Ramos (cell line): Measurements from ENCODE around the gene CYP2S1.
"Not testable (repeated sequence)": the region's sequence is repeated elsewhere in the genome, so short reads cannot be mapped to it uniquely, and the experiment has no call there.

ENCODE experiments used
- in situ Hi-C: fragments of 300-500 bp; cut with MboI; formaldehyde crosslinking; loops from one replicate; pipeline ENCODE4 v1.14.3; 2022; ENCODE audit warnings: low sequenced_read_pairs; ENCODE audit not compliant: unreplicated experiment

Gene CYP2S1

GRCh38 chr19:41223431-41224234 lies 30.6 kb downstream of the CYP2S1 start:
- in situ Hi-C loops = no loop called here

DNA sequence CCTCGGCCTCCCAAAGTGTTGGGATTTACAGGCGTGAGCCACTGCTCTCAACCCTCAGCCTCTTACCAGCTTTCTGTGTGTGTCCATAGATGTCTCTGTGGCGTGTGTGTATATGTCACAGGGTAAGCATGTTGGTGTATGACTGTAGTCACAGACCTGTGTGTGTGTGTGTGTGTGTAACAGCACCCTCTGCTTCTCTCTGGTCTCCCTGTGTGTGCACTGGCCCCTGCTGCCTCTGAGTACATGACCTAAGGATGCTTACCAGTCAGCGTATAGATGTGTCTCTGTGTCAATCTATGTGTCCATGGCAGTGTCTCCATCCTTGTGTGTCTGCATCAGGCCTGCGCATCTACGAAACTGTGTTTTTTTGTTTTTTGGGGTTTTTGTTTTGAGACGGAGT lies 31.6 kb downstream of the CYP2S1 start:
- in situ Hi-C loops = no loop called here

DNA sequence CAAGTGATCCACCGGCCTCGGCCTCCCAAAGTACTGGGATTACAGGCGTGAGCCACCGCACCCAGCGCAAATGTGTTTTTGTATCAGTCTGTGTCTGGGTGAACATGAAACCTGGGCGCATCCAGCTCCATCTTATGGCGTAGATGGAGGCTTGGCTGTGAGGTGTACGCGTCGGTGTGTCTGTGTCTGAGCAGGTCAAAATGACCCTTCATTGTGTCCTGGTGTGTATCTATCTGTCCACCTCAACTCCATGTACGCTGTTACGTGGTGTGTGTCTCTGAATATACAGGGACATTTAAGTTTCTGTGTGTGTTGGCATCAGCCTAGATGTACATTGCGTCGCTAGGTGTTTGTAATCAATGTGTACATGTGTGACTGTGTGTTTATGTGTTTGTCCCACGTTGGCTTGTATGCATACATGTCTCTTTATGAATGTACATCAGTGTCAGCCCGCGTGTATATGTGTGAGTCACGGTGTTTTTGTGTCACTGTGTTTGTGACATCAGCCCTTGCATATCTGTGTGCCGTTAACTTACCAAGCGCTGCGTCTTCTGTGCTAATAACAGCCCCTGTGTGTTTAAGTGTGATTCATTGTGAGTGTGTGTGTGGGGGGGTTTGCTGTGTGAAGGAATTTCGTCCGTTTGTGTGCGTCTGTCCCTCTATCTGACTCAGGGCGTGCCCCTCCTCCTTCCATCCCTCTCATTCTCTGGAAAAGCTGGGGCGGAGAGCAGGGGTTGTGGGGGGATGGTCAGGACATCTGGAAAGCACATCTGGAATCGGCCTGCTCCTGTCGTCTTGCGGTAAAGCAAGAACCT lies 32.4 kb downstream of the CYP2S1 start:
- in situ Hi-C loops = no loop called here

GRCh38 chr19:41226053-41226873 lies 33.2 kb downstream of the CYP2S1 start:
- in situ Hi-C loops = no loop called here

GRCh38 chr19:41226874-41227390 lies 33.9 kb downstream of the CYP2S1 start:
- in situ Hi-C loops = no loop called here

DNA sequence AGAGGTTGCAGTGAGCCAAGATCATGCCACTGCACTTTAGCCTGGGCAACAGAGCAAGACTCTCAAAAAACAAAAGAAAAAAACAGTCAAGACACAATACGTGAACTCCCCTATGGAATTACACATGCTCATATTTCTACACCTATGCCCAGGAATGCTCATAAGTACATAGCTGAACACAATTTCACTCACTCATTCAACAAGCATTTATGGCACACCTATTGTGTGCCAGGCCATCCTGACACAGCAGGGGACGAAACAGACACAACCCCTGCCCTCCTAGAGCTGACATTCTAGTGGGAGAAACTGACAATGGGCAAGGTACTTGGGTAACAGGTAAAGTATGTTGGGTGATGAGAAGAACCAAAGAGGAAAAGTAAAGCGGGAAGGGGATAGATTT lies 35.5 kb downstream of the CYP2S1 start:
- in situ Hi-C loops = no loop called here

GRCh38 chr19:41229338-41229737 lies 36.3 kb downstream of the CYP2S1 start:
- in situ Hi-C loops = not testable (repeated sequence)

- in situ Hi-C loops = no loop called here
Measured at GRCh38 chr19:41230067-41230857, 37.2 kb downstream of the CYP2S1 start.

DNA sequence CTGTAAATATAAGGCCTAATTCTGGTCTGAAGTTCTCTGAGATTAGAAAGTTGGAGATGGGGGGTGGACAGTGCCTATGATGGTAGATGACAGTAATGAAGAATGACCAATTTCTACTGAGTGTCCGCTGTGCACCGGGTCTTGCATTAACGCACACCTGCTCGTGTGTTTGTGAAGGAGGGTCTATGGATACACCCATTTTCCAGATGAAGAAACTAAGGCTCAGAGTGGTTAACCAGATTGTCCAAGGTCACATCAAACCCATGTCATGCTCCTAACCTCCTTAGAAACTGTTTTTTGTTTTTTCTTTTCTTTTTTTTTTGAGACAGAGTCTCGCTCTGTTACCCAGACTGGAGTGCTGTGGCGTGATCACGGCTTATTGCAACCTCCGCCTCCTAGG lies 39.7 kb downstream of the CYP2S1 start:
- in situ Hi-C loops = no loop called here

GRCh38 chr19:41233748-41234240 lies 40.8 kb downstream of the CYP2S1 start:
- in situ Hi-C loops = no loop called here

DNA sequence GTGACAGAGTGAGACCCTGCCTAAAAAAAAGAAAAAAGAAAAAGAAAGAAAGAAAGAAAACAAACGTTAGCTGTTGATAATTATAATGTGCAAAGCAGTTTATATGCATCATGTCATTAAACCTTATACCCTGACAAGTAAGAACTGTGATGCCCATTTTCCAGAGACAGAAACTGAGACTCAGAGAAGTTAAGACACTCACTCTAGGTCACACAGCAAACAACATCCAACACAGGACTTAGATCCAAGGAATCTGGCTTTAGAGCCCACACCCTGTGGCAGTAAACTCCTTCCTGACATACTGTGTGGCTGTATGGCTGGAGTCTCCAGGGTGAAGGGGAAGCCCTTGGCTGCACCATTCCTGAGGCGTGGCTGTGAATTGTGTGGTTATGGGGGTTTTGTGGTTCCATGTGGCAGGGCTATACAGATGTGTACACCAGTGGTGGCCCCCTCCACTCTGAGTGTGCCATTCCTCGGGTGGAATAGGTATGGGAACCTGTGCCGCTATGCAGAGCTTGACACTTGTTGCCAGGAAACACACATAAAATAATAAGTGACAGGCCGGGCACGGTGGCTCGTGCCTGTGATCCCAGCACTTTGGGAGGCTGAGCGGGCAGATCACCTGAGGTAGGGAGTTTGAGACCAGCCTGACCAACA lies 41.6 kb downstream of the CYP2S1 start:
- in situ Hi-C loops = no loop called here

DNA sequence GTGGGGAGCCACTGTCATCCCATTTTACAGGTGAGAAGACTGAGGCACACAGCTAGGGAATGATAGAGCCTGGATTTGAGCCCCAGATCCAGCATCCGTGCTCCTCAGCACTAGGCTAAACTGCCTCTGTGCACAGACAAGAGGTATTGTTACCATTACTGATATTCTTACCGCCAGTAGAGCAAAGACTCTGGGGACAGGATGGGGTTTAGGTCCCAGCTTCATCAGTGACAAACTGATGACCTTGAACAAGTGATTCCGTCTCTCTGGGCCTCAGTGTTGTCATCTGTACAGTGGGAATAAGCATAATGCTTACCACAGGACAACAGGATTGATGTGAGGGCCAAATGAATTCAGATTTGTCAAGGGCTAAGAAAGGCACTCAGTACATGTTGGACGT lies 42.5 kb downstream of the CYP2S1 start:
- in situ Hi-C loops = no loop called here

GRCh38 chr19:41238244-41238643 lies 45.2 kb downstream of the CYP2S1 start:
- in situ Hi-C loops = no loop called here

- in situ Hi-C loops = no loop called here
Measured at GRCh38 chr19:41239363-41239762, 46.3 kb downstream of the CYP2S1 start.

DNA sequence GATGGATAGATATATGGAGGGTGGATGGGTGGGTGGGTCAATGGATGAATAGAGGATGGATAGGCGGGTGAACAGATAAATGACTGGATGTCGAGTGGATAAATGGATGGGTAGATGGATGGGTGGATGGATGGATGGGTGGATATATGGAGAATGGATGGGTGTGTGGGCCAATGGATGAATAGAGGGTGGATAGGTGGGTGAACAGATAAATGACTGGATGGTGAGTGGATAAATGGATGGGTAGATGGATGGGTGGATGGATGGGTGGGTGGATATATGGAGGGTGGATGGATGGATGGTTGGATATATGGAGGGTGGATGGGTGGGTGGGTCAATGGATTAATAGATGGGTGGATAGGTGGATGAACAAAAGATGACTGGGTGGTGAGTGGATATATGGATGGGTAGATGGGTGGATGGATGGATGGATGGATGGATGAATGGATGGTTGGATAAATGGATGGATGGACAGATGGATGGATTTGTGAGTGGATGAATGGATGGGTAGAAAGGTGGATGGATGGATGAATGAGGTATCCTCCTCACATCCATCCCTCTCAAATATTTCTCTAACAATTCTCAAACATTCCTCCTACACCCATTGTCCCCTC lies 47.0 kb downstream of the CYP2S1 start:
- in situ Hi-C loops = no loop called here

DNA sequence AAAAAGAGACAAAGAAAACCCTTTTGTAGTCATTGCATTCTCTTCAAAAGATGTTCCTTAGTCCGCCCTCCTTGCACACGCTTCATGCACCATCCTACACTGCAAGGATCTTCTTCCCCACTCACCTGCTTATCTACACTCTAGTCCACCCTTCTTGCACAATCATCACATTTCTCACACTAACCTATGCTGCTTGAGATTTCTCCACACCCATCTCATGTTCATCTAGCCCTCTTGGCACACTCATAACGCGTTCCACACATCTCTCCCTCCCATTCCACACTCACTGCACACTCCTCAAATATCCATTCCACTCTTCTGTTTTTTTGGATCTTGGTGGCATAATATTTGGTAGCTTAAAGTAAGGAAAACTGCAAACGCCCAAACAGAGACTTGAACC lies 48.8 kb downstream of the CYP2S1 start:
- in situ Hi-C loops = no loop called here

GRCh38 chr19:41244117-41244516 lies 51.1 kb downstream of the CYP2S1 start:
- in situ Hi-C loops = no loop called here

DNA sequence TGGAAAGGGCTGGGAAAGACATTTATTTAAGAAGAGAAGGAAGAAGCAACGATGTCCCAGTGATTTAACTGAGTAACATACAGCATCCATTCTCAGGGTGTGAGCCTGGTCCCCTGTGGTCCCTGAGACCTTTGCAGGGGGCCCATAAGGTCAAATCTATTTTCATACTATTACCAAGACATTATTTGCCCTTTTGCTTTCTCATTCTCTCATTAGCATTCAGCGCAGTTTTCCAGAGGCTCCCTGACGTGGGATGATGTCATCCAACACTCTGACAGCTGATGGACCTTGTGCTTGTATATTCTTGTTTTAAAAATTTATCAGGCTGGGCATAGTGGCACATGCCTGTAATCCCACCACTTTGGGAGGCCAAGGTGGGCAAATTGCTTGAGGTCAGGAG lies 52.8 kb downstream of the CYP2S1 start:
- in situ Hi-C loops = no loop called here

DNA sequence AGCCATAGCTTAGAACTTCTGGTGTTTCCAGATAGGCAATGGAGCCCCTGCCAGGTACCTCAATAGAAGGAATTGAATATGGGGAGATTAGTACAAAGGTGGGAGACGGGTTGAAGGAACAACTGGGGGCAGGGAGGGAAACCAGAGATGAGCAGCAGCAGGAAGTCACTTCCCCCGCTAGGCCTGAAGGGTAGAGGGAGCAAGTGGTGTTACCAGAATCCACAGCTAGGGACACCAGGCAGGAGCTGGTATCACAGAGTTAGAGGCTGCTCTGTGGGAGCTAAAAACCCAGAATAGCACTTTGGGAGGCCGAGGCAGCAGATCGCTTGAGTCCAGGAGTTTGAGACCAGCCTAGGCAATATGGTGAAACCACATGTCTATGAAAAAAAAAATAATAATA lies 55.9 kb downstream of the CYP2S1 start:
- in situ Hi-C loops = no loop called here
